ENCODE results near the gene GMPPA.
A peak's percentile ranks its signal among the peaks of the same experiment; 100 is the strongest.

GMPPA gene

DNA sequence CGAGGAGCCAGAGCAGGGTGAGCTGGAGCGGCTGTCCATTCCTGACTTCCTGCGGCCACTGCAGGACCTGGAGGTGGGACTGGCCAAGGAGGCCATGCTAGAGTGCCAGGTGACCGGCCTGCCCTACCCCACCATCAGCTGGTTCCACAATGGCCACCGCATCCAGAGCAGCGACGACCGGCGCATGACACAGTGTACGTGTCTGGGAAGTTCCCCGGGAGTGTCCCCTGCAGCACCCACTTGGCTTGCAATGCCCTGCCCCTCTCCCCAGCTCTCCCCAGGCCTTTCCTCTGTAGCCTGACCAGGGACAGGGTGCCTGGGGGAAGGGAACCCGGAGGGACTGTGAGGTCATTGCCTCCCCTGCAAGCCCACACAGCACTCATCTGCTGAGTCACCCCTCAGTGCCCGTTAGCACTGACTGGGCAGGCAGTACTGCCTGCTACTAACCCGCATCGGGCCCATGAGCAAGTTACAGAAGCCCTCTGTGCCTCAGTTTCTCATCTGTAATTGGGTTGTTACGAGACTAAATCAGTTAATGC lies 29.4 kb upstream of the GMPPA start:
- peak in 1 of 2 donors; percentile 84 for DNase-seq
- H3K36me3 ChIP-seq = peaks cover 87 to 97% (median 92%) of the 10 kb centered on the region in 3 donors
- no peak overlapping the region for H3K4me3 ChIP-seq
- no peaks in the 10 kb centered on the region for H3K27me3 ChIP-seq
- TF ChIP-seq, protein P1, sequence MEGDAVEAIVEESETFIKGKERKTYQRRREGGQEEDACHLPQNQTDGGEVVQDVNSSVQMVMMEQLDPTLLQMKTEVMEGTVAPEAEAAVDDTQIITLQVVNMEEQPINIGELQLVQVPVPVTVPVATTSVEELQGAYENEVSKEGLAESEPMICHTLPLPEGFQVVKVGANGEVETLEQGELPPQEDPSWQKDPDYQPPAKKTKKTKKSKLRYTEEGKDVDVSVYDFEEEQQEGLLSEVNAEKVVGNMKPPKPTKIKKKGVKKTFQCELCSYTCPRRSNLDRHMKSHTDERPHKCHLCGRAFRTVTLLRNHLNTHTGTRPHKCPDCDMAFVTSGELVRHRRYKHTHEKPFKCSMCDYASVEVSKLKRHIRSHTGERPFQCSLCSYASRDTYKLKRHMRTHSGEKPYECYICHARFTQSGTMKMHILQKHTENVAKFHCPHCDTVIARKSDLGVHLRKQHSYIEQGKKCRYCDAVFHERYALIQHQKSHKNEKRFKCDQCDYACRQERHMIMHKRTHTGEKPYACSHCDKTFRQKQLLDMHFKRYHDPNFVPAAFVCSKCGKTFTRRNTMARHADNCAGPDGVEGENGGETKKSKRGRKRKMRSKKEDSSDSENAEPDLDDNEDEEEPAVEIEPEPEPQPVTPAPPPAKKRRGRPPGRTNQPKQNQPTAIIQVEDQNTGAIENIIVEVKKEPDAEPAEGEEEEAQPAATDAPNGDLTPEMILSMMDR (IDR thresholded peaks at IDR 0.05) = no peak
- H3K9me3 ChIP-seq = no peaks in the 10 kb centered on the region
- H3K4me1 ChIP-seq = peaks cover 0 to 63% (median 46%) of the 10 kb centered on the region in 4 donors
- peak overlapping the region; percentile 96 to 97 for H3K27ac ChIP-seq
- intact Hi-C loops (cut with DNase I; ENCODE audit: low total_unique reads) = no loop called here

DNA sequence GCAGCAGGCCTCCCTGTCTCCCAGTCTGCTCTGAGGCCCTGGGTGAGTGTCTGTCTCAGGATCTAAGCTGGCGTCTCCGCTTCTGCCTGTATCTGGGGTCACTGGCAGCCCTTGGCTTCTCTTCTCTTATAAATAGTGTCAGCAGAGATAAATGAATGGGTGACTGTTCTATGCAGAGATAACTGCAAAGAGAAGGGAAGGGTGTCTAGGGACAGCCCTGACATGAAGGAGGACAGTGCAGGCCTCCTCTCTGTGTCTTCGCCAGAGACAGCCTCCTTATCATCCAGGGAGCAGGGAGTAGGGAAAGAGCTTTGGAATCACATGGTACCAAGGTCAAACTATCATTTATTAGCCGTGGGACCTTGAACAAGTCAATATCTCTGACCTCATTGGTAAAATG lies 28.3 kb upstream of the GMPPA start:
- peaks cover 0 to 62% (median 34%) of the 10 kb centered on the region in 4 donors for H3K4me1 ChIP-seq
- H3K36me3 ChIP-seq = peaks cover 87 to 97% (median 91%) of the 10 kb centered on the region in 3 donors
- intact Hi-C loops (cut with DNase I; ENCODE audit: low total_unique reads) = no loop called here
- H3K4me3 ChIP-seq = no peak overlapping the region
- H3K27me3 ChIP-seq = no peaks in the 10 kb centered on the region
- H3K9me3 ChIP-seq = no peaks in the 10 kb centered on the region
- TF ChIP-seq, protein P1 (IDR thresholded peaks at IDR 0.05) = no peak
- DNase-seq = no peak
- peak overlapping the region; percentile 96 to 97 for H3K27ac ChIP-seq

DNA sequence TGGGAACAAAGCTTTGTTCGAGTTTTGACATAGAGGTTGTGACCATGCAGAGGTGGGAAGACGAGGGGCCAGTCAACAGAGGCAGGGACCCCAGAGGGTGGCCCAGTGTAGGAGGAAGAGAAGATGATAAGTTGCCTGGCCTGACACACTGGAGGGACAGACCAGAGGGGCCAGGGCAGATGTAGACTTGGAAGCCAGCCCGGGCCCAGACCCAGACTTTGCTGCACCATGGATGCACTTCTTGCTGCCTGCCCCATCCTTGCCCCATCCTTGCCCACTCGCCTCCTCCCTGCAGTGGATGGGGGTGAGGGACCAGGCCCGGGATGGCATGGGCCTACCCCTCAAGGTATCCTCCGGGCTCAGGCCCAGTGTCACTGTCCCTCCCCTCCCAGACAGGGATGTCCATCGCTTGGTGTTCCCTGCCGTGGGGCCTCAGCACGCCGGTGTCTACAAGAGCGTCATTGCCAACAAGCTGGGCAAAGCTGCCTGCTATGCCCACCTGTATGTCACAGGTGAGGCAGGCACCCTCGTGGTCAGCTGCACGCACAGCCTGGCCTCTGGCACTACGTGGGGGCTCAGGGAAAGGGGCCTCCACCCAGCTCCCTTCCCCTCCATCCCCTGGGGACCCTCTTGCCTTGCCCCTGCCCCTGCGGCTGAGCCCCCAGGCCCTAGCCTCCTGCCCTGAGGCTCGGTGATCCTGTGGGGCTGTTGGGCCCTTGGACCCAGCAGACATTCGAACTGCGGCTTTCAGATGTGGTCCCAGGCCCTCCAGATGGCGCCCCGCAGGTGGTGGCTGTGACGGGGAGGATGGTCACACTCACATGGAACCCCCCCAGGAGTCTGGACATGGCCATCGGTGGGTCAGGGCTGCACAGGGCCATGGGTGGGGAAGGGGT lies 27.0 kb upstream of the GMPPA start:
- Histone ChIP-seq H3K27me3 (no peaks in the 10 kb centered on the region), H3K4me1 (peaks cover 0 to 62% (median 26%) of the 10 kb centered on the region in 4 donors), H3K4me3 (no peak overlapping the region), H3K9me3 (no peaks in the 10 kb centered on the region), H3K27ac (peak overlapping the region; percentile 96 to 97), H3K36me3 (peaks cover 82 to 90% (median 83%) of the 10 kb centered on the region in 3 donors)
- intact Hi-C loops (cut with DNase I; ENCODE audit: low total_unique reads) = no loop called here
- TF ChIP-seq, protein P1 (IDR thresholded peaks at IDR 0.05) = no peak
- DNase-seq = no peak

DNA sequence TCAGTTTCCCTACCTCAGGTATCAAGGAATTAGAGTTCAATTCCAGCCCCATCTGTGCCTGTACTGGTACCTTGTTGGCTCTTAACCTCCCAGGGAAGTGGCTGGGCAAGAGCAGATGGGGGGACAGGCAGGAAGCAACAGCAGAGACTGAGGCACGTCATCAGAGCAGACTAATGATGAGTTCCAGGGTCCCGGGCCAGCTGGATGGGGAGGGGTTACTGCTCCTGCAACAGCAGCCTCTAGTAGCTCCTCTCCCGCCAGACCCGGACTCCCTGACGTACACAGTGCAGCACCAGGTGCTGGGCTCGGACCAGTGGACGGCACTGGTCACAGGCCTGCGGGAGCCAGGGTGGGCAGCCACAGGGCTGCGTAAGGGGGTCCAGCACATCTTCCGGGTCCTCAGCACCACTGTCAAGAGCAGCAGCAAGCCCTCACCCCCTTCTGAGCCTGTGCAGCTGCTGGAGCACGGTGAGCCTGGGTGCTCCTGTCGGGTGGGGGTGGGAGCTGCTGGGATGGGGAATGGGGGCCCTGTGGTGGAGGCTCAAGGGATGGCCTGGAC lies 26.0 kb upstream of the GMPPA start:
- peak overlapping the region; percentile 96 to 97 for H3K27ac ChIP-seq
- intact Hi-C loops (cut with DNase I; ENCODE audit: low total_unique reads) = no loop called here
- peaks cover 0 to 58% (median 19%) of the 10 kb centered on the region in 4 donors for H3K4me1 ChIP-seq

DNA sequence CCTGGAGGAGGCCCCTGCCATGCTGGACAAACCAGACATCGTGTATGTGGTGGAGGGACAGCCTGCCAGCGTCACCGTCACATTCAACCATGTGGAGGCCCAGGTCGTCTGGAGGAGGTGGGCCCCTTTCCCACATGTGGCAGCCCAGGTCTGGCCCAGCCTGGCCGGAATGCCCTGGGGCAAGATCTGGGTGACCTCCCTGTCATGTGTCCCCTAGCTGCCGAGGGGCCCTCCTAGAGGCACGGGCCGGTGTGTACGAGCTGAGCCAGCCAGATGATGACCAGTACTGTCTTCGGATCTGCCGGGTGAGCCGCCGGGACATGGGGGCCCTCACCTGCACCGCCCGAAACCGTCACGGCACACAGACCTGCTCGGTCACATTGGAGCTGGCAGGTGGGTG lies 25.2 kb upstream of the GMPPA start:
- no peak for DNase-seq
- intact Hi-C loops (cut with DNase I; ENCODE audit: low total_unique reads) = no loop called here
- peak overlapping the region; percentile 96 to 97 for H3K27ac ChIP-seq
- TF ChIP-seq, protein P1 (IDR thresholded peaks at IDR 0.05) = no peak
- H3K36me3 ChIP-seq = peaks cover 84 to 94% (median 88%) of the 10 kb centered on the region in 3 donors
- H3K27me3 ChIP-seq = no peaks in the 10 kb centered on the region
- no peaks in the 10 kb centered on the region for H3K9me3 ChIP-seq
- peaks cover 0 to 51% (median 11%) of the 10 kb centered on the region in 4 donors for H3K4me1 ChIP-seq
- H3K4me3 ChIP-seq = no peak overlapping the region

More for the DNA sequence above, 26.0 kb upstream of the GMPPA start:
- Histone ChIP-seq H3K9me3 (no peaks in the 10 kb centered on the region), H3K27me3 (no peaks in the 10 kb centered on the region), H3K4me3 (no peak overlapping the region), H3K36me3 (peaks cover 83 to 94% (median 86%) of the 10 kb centered on the region in 3 donors)
- TF ChIP-seq, protein P1 (IDR thresholded peaks at IDR 0.05) = no peak
- no peak for DNase-seq

Measured in tibial artery (tissue), 4 donors.